GM18499 (cell line): ENCODE measurements around the gene PCK2.

Source experiments
- ATAC-seq: cut with Tn5 transposase; IDR thresholded peaks from one replicate; pipeline ENCODE4 v1.9.1; 2021; ENCODE audit warnings: moderate number of reproducible peaks; ENCODE audit not compliant: insufficient read depth, unreplicated experiment

The PCK2 gene

DNA sequence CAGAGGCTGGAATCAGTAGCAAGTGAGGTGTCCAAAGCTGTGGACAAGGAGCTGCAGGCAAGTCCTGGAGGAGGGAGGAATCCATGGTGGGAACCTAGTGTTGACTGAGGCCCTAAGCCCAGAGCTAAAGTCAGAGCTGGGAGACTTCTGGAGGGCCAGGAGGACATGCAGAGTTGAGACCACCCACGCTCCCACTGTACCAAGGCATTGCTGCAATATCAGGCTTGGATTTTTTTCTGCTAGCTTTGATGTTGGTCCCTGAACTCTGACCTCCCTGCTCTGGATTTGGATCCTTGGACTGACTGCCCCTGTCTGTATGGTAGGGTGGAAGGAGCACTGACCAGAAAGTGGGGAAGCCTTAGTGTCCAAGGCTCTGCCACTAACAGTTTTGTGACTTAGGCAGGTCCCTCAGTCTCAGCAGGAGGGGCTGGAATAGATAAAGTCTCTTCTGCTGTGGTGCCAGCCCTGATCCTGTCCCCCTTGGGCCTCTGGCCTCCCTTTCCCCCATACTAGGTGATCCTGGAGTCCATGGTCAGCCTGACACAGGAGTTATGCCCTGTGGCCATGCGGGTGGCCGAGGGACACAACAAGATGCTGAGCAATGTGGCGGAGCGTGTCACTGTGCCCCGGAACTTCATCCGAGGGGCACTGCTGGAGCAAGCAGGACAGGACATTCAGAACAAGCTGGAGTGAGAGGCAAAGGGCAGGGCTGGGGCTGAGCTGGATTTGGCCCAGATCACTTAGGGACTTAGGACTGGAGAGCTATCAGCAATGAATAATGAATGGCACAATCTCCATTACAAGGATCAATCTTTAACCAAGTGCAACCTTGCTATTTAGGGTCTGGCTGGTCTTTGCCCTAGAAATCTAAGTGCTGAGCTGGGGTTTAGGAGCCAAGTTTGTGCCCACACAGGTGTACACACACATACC lies 32.9 kb upstream of the PCK2 start:
- ATAC-seq, result no peak

DNA sequence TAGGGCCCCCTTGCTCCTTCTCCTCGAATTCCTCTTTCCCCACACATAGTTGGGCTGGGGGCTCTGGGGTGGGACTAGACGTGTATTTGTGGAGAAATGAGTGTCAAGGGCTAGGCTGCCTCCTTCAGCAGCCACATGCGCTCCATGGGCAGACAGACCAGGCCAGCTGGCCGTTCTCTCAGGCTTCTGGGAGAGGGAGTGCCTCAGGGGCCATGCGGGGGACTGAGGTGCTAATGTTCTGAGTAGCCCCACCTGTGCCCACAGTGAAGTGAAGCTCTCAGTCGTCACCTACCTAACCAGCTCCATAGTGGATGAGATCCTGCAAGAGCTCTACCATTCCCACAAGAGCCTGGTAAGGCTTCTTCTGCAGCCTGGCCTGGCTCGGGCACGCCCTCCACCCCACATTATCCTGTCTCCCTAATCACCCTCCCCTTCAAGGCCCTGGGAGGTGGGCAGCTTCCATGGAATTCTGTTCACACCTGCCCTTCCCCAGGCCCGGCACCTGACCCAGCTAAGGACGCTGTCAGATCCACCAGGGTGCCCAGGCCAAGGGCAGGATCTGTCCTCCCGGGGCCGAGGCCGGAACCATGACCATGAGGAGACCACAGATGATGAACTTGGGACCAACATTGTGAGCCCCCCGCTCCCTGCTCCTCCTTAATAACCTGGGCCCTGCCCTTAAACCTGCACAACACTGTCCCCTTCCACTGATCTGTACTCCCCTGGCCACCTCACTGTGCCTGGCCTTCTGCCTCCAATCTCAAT lies 31.7 kb upstream of the PCK2 start:
- no peak for ATAC-seq

DNA sequence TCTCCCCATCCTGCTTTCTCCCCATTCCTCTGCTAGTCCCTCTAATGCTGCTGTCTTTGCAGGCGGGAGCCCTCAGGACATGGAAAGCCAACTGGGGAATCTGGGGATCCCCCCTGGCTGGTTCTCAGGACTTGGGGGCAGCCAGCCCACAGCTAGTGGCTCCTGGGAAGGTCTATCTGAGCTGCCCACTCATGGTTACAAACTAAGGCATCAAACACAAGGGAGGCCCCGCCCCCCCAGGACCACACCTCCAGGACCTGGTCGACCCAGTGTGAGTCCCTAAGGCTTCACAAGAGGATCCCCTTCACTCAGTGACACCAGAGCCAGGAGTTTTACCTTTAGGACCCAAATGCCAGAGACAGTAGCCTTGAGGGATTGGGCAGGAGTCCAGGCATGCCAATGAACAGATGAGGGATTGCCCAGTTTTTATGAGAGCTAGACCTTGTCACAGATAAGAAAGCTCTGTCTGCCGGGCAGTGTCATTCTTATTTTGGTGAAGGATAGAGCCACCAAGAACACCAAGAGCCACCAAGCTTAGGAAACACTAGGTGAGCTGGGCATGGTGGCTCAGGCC lies 30.8 kb upstream of the PCK2 start:
- no peak for ATAC-seq

DNA sequence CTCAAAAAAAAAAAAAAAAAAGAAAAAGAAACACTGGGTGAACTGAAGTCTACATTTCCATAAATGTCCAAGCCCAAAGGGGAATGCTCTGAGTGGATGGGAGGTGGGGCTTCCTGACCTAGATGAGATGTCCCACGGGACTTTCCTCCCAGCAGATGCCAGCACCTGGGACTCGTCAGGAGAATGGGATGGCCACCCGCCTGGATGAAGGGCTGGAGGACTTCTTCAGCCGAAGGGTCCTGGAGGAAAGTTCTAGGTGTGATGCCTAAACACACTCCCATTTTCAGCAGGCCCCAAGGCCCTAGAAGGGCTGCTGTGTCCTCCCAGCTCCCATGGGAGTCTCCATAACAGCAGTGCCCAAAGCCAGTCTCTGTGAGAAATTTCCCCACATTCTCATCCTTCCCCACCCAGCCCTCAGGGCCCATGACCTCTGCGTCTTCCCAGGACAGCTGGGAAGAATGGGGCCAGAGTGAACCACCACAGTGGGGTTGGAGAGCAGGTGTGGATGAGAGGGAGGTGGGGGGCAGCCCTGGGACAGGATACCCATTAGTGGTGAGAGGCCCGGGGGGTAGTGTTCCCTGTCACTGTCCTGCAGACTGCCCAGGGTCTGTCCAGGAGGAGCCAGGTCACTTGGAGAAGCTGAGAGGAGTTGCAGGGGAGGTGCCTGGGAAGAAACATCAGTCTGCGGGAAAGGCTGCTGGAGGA lies 29.9 kb upstream of the PCK2 start:
- no peak for ATAC-seq

DNA sequence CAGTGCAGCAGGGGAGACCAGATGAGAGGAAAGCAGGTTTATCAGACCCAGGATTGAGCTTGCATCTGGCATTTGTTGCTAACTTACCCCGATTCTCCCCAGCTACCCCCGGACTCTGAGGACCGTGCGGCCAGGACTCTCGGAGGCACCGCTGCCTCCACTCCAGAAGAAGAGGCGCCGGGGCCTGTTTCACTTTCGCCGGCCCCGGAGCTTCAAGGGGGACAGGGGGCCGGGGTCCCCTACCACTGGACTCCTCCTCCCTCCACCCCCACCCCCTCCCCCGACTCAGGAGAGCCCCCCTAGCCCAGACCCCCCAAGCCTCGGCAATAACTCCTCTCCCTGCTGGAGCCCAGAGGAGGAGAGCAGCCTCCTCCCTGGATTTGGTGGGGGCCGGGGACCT lies 29.3 kb upstream of the PCK2 start:
- ATAC-seq, result no peak

DNA sequence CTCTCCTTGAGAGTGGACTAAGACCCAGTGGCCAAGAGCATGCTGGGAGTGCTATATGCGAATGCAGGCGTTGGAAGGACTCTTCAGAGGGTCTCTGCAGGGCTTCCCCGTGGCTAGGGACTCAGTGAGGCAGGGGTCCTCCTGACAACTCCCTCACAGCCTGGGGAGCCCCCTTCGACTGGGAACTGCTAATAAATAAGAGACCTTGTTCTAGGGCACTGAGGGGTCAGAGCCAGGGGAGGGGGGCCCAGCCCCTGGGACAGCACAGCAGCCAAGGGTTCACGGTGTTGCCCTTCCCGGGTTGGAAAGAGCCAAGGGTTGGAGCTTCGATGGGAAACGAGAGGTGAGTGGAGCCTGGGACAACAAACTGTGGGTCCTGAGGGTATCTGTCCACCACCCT lies 28.7 kb upstream of the PCK2 start:
- ATAC-seq, result no peak

DNA sequence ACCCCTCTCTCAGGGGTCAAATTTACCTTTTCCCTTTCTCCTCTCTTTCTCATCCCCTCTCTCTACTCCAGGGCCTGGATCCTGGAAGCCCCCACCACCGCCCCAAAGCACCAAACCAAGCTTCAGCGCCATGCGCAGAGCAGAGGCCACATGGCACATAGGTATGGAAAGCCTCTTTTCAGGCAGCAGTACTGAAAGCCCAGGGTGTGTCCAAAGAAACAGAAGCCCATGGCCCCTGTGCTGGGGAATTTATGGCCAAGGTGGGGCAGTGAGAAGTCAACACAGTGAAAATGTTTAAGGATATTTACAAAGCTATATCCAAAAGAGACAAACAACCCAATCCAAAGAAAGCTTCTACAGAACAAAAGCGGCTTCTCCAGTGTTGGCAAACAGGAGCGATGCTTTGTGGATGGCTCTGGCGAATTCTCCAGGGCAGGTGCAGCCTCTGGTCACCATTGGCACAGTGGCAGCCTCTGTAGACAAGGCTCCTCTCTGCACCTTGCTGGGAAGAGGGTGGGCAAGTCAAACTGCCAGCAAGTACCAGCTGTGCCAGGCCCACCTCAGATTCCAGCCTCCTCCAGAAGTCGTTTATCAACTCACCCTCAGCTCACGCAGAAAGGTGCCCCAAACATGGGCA lies 27.5 kb upstream of the PCK2 start:
- ATAC-seq, result no peak

DNA sequence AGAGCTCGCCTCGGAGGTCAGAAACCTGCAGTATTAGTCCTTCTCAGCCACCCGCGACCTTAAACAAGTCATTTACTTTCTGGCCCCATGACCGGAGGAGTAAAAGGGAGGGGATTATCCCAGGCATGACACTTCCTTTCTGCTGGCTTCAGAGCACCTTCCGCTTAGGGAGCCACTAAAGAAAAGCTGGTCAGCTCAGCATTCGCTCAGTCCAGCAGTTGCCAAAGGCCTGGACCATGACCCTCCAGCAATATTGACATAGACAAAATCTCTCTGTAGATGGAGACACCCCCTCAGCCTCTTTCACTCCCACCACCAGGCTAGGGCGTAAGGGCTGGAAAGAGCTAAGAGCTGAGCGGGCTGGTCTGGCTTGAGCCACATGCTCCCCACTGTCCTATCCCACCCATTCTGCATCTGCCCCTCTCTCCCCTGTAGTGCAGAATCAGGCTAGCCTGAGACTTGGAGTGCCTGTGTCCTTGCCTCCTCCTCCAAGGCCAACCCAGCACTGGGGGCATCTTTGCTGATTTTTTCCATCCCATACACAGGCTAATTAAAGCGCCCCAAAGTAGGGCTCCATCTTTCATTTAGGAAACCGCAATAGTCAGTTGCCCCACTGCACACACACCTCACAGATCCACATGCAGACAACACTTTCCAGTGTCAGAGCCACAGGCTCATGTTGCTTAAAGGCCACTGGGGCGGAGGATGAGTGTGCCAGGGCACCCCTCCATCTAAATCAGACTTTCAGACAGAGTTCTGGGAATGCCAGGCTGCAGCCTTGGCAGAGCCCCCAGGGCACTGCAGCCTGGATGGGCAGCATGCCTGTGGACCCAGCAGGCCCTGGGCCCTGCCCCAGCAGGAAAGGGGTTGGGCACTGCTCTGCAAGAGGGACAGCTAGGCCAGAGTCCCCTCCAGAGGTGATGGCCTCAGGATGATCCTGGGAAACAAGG lies 26.7 kb upstream of the PCK2 start:
- ATAC-seq, result no peak

DNA sequence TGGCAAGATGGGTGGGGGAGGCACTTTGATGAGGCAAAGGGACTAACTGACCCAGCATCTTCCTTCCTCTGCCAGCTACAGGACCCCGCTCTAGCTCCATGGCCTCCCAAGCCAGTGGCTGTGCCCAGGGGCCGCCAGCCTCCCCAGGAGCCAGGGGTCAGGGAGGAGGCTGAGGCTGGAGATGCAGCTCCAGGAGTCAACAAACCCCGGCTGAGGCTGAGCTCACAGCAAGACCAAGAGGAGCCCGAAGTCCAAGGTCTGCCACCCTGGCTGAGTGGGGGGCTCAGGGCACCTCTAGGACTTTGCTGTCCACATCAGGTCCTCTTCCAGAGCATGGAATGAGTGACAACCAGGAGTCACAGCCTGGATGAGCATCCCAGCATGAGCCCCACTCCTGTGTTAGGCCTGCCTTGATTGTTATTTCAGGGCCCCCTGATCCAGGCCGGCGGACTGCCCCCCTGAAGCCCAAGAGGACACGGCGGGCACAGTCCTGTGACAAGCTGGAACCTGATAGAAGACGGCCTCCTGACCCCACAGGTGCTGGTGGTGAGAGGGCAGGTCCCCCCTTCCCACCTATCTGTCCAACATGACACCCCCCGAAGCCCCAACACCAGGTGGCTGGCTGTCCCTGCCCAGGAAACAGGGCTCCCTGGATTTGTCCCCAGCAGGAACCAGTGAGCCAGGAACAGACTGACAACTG lies 25.2 kb upstream of the PCK2 start:
- ATAC-seq, result no peak

DNA sequence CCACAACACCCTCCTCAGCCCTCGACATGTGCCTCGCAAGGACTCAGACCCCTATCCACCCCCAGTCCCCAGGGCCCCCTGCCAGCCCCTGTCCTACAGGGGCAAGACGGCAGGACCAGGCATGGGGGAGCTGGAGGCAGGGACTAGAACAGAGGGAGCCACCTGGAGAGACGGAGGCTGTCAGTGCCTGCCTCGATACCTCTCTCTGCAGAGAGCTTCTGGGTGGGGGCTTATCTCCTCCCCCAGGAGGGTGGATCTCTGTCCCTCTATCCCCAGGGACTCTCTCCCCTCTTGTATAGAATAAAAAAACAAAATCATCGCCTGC lies 24.7 kb upstream of the PCK2 start:
- no peak for ATAC-seq

DNA sequence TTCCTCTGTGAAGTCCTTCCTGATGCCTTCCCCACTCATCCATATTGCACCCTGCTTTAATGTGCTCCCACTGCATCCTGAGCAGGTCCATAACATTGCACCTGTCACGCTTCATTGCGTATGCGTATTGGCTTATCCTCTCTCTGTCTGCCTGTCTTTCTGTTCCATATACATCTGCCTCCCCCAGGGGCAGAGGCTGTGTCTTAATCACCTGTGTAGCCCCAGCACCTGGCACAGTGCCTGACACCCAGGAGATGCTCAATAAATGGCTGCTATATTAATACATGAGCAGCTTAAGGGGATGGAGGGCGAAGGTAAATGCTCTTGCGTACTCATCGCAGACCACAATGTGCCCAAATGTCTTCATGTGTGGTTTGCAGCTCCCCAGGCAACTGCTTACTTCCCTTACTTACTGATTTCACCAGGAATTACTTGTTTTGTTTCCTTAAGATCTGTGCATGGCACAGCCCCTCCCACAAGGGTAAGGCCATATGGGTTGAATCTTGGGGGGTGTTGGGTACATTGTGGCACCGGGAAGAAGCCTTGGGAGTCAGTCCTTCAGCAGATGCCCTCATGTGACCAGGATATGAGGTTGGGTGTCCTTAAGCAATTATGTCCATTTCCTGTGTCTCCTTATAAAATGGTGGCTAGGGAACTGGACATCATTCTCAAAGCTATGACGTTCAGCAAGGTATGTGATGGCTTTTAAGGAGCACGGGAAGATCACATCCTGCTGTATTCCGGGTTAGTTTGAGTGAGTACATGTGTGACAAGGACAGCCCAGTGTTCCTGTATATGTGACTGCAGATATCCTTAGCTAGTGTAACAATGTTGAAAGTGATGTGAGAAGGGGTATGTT lies 23.6 kb upstream of the PCK2 start:
- no peak for ATAC-seq

DNA sequence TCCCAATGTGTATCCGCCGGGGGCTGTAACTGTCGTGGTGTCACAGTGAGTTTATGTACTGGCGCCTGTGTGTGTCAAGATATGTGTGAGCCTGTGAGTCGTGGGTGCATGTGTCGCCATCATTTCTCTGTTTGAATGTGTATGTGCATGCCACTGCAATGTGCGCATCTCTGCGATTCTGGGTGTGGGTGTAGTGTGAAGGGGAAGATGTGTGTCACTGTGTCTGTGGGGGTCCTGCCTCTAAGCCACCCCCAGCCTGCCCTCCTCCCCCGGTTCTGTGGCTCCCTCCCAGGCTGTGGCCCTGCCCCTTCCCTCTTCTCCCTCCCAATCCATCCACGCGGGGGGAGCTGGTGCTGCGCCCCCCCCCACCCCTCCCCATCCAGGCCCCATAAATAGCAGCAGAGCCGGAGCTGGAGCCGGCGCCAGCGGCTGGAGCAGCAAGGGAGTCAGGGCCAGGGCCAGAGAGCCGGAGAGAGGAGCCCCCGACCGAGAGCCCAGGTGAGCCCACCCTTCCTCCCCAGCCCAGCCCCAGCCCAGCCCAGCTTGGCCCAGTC lies 22.9 kb upstream of the PCK2 start, which contains the start of gene CPNE6:
CPNE6 (plus strand) TSS at position 419 of the 554 bp plus-strand sequence. CDS start 1,375 bp downstream, outside the sequence.
- ATAC-seq, result no peak

DNA sequence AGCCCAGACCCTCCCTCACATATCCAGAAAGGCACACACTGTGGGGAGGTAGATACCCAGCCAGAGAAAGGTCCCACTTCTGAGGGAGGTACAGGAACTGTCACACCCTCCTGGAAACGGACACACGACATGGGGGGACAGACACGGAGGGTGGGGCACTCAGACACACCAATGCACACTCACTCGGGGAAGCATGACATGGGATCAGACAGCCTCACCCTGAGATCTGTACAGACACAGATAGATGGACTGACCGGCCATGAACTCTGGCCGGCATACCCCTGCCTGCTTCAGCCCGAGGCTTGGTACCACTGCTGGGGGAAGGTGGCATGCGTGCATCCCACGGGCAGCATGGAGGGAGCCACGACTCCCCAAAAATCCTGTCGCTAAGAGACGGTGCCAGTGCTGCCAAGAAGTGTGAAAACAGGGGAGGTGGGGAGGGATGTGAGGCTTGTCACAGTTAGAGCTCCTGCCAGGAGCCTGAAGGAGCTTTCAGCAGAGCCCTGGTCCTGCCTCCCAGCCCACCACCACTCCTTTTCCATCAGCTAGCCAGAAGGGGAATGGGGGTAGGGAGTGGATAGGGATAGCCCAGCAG lies 22.2 kb upstream of the PCK2 start:
- ATAC-seq, result no peak

DNA sequence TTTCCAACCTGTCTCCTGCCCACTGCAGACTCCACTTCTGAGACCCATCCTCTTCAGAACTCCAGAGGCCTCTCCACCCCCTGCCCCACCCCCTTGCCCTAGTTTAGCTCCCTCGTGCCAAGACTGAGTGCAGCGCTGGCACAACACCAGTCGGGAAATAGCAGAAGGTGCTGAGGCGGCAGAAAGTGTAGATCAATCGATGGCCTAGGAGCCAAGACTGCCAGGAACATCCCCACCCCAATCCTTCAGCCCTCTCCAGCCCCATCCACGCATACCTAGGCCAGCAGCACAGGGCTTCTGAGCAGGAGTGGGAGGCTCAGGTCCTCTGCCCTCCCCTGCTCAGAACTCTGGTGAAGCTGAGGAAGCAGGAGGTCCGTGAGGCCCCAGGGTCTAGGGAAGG lies 21.7 kb upstream of the PCK2 start:
- ATAC-seq, result no peak

DNA sequence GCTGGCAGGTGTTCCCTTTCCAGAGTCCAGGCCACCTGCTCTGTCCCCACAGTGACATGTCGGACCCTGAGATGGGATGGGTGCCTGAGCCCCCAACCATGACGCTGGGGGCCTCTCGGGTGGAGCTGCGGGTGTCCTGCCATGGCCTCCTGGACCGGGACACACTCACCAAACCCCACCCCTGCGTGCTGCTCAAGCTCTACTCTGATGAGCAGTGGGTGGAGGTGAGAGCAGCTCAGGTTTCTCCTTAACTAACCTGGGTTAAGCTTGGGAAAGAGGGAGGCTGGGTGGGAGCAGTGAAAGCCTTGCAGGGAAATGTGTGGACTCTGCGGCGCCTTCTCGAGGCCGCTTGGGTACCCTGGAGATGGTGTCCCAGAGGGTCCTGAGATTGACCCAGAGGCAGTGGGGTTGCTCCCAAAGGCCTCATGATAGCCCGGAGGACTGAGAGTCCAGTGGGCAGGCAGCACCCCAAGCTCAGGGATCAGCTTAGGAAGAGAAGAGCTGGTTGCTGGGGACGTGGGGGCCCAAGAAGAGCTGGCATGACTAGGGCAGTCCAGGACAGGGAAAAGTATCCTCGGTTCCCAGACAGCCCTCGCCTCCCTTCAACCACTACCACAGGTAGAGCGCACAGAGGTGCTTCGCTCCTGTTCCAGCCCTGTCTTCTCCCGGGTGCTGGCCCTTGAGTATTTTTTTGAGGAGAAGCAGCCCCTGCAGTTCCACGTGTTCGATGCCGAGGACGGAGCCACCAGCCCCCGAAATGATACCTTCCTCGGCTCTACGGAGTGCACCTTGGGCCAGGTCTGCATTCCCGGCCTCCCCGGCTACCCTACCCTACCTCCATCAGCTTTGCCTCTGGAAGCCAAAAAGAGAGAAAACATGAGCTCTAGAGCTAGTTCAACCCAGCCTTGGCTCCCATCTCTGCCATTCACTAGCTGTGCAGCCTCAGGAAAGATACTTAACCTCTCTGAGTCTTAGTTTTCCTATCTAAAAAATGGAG lies 20.9 kb upstream of the PCK2 start:
- no peak for ATAC-seq
